GM12801 (cell line): ENCODE measurements around the gene RGS10.

Source experiments
- CTCF ChIP-seq: IDR thresholded peaks from one replicate; pipeline ENCODE4 v1.5.1; 2011; ENCODE audit warnings: control low read depth; ENCODE audit not compliant: insufficient read length; ENCODE audit errors: extremely low read depth

RGS10 gene

GRCh38 chr10:119466655-119467054 is 75.9 kb downstream of the RGS10 start:
- no peak for TF ChIP-seq CTCF

- TF ChIP-seq CTCF, result no peak
Measured at GRCh38 chr10:119466076-119466475, 76.4 kb downstream of the RGS10 start.

- no peak for TF ChIP-seq CTCF
Measured at GRCh38 chr10:119465085-119465484, 77.4 kb downstream of the RGS10 start.

GRCh38 chr10:119462773-119463172 is 79.7 kb downstream of the RGS10 start:
- no peak for TF ChIP-seq CTCF

- TF ChIP-seq CTCF, result no peak
Measured at GRCh38 chr10:119461923-119462322, 80.6 kb downstream of the RGS10 start.

- TF ChIP-seq CTCF, result no peak
Measured at GRCh38 chr10:119461380-119461779, 81.1 kb downstream of the RGS10 start.

GRCh38 chr10:119460369-119461195 is 81.9 kb downstream of the RGS10 start:
- no peak for TF ChIP-seq CTCF
